ENCODE data around the gene ADCY2.

GRCh38 chr5:7717691-7718090 is 321.8 kb downstream of the ADCY2 start:
- TF ChIP-seq, protein P1, sequence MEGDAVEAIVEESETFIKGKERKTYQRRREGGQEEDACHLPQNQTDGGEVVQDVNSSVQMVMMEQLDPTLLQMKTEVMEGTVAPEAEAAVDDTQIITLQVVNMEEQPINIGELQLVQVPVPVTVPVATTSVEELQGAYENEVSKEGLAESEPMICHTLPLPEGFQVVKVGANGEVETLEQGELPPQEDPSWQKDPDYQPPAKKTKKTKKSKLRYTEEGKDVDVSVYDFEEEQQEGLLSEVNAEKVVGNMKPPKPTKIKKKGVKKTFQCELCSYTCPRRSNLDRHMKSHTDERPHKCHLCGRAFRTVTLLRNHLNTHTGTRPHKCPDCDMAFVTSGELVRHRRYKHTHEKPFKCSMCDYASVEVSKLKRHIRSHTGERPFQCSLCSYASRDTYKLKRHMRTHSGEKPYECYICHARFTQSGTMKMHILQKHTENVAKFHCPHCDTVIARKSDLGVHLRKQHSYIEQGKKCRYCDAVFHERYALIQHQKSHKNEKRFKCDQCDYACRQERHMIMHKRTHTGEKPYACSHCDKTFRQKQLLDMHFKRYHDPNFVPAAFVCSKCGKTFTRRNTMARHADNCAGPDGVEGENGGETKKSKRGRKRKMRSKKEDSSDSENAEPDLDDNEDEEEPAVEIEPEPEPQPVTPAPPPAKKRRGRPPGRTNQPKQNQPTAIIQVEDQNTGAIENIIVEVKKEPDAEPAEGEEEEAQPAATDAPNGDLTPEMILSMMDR (IDR thresholded peaks at IDR 0.05) = no peak
- no peak for TF ChIP-seq POLR2A (IDR thresholded peaks at IDR 0.05; ENCODE audit: low read depth)
- no peak for TF ChIP-seq POLR2AphosphoS5 (IDR thresholded peaks at IDR 0.05)
- no peak for TF ChIP-seq EP300 (IDR thresholded peaks at IDR 0.05)
